ENCODE results near the gene GSG1L. TPM values are rescaled to one million over a fixed set of nuclear protein-coding genes. Genes with fewer than 3 reads are reported as not detected.

Gene GSG1L
- total and polyA plus RNA-seq, 4 donors: 0.14 to 1.3 (median 0.24) TPM

- Histone ChIP-seq H3K4me3 (no peak overlapping the region), H3K27me3 (ENCODE audit: control insufficient read depth in 3 of 3, insufficient read depth in 3 of 3, low read length in 2 of 3) (no peaks in the 10 kb centered on the region), H3K36me3 (ENCODE audit: control insufficient read depth in 4 of 4, insufficient read depth in 4 of 4, low read length in 4 of 4) (no peaks in the 10 kb centered on the region), H3K27ac (ENCODE audit: low read depth in 1 of 2, low read length in 1 of 2) (no peak overlapping the region), H3K9me3 (ENCODE audit: control insufficient read depth in 4 of 4, insufficient read depth in 3 of 4, low read length in 3 of 4) (peaks cover 0 to 12% (median 0%) of the 10 kb centered on the region in 4 donors), H3K9ac (ENCODE audit: insufficient read depth in 1 of 2, low read length in 2 of 2) (no peak overlapping the region), H3K4me1 (ENCODE audit: control insufficient read depth in 5 of 5, insufficient read depth in 5 of 5, low read length in 5 of 5) (no peaks in the 10 kb centered on the region)
- 78 to 85% methylated on average over 1 of the region's 1 CpG for WGBS, 2 donors
- ATAC-seq (ENCODE audit: insufficient read depth, low FRiP score) (no peak), DNase-seq (no peak)
- TF ChIP-seq CTCF (IDR thresholded peaks at IDR 0.05; ENCODE audit: control extremely low read depth, extremely low read depth): no peak
Observed at GRCh38 chr16:27923751-27924150, 139.8 kb downstream of the GSG1L start.

GRCh38 chr16:27922433-27922832 is 141.1 kb downstream of the GSG1L start:
- no peak overlapping the region for H3K27ac ChIP-seq (ENCODE audit: low read depth in 1 of 2, low read length in 1 of 2)
- no peaks in the 10 kb centered on the region for H3K4me1 ChIP-seq (ENCODE audit: control insufficient read depth in 5 of 5, insufficient read depth in 5 of 5, low read length in 5 of 5)
- peaks cover 0 to 12% (median 0%) of the 10 kb centered on the region in 4 donors for H3K9me3 ChIP-seq (ENCODE audit: control insufficient read depth in 4 of 4, insufficient read depth in 3 of 4, low read length in 3 of 4)
- no peak for ATAC-seq (ENCODE audit: insufficient read depth, low FRiP score)
- no peak overlapping the region for H3K4me3 ChIP-seq
- H3K9ac ChIP-seq (ENCODE audit: insufficient read depth in 1 of 2, low read length in 2 of 2): no peak overlapping the region
- H3K36me3 ChIP-seq (ENCODE audit: control insufficient read depth in 4 of 4, insufficient read depth in 4 of 4, low read length in 4 of 4): no peaks in the 10 kb centered on the region
- no peak for DNase-seq
- 66 to 69% methylated on average over 6 of the region's 6 CpGs for WGBS, 2 donors
- no peaks in the 10 kb centered on the region for H3K27me3 ChIP-seq (ENCODE audit: control insufficient read depth in 3 of 3, insufficient read depth in 3 of 3, low read length in 2 of 3)
- no peak for TF ChIP-seq CTCF (IDR thresholded peaks at IDR 0.05; ENCODE audit: control extremely low read depth, extremely low read depth)

GRCh38 chr16:27921134-27921533 is 142.4 kb downstream of the GSG1L start:
- H3K4me1 ChIP-seq (ENCODE audit: control insufficient read depth in 5 of 5, insufficient read depth in 5 of 5, low read length in 5 of 5): no peaks in the 10 kb centered on the region
- no peak overlapping the region for H3K27ac ChIP-seq (ENCODE audit: low read depth in 1 of 2, low read length in 1 of 2)
- no peak overlapping the region for H3K9ac ChIP-seq (ENCODE audit: insufficient read depth in 1 of 2, low read length in 2 of 2)
- no peak for TF ChIP-seq CTCF (IDR thresholded peaks at IDR 0.05; ENCODE audit: control extremely low read depth, extremely low read depth)
- WGBS, 2 donors: 64 to 68% methylated on average over 4 of the region's 4 CpGs
- no peaks in the 10 kb centered on the region for H3K36me3 ChIP-seq (ENCODE audit: control insufficient read depth in 4 of 4, insufficient read depth in 4 of 4, low read length in 4 of 4)
- ATAC-seq (ENCODE audit: insufficient read depth, low FRiP score) (no peak), DNase-seq (no peak)
- H3K4me3 ChIP-seq: no peak overlapping the region
- H3K9me3 ChIP-seq (ENCODE audit: control insufficient read depth in 4 of 4, insufficient read depth in 3 of 4, low read length in 3 of 4): peaks cover 0 to 12% (median 0%) of the 10 kb centered on the region in 4 donors
- no peaks in the 10 kb centered on the region for H3K27me3 ChIP-seq (ENCODE audit: control insufficient read depth in 3 of 3, insufficient read depth in 3 of 3, low read length in 2 of 3)

- WGBS, 2 donors: 11 to 13% methylated on average over 11 of the region's 11 CpGs
- H3K9me3 ChIP-seq (ENCODE audit: control insufficient read depth in 4 of 4, insufficient read depth in 3 of 4, low read length in 3 of 4): peaks cover 0 to 12% (median 0%) of the 10 kb centered on the region in 4 donors
- H3K36me3 ChIP-seq (ENCODE audit: control insufficient read depth in 4 of 4, insufficient read depth in 4 of 4, low read length in 4 of 4): no peaks in the 10 kb centered on the region
- H3K4me1 ChIP-seq (ENCODE audit: control insufficient read depth in 5 of 5, insufficient read depth in 5 of 5, low read length in 5 of 5): no peaks in the 10 kb centered on the region
- no peak overlapping the region for H3K9ac ChIP-seq (ENCODE audit: insufficient read depth in 1 of 2, low read length in 2 of 2)
- no peak for TF ChIP-seq CTCF (IDR thresholded peaks at IDR 0.05; ENCODE audit: control extremely low read depth, extremely low read depth)
- no peak overlapping the region for H3K27ac ChIP-seq (ENCODE audit: low read depth in 1 of 2, low read length in 1 of 2)
- ATAC-seq (ENCODE audit: insufficient read depth, low FRiP score) (no peak), DNase-seq (no peak)
- no peak overlapping the region for H3K4me3 ChIP-seq
- no peaks in the 10 kb centered on the region for H3K27me3 ChIP-seq (ENCODE audit: control insufficient read depth in 3 of 3, insufficient read depth in 3 of 3, low read length in 2 of 3)
Observed at GRCh38 chr16:27920391-27920891, 143.1 kb downstream of the GSG1L start.
